Pons (tissue), 1 donor: Measurements from ENCODE around the gene TRIM10.
"Not testable (repeated sequence)": the region's sequence is repeated elsewhere in the genome, so short reads cannot be mapped to it uniquely, and the experiment has no call there.

Experiments
- DNase-seq: peaks from one replicate; pipeline ENCODE4 v3.0.0-alpha.2; 2016; ENCODE audit warnings: low spot score

The TRIM10 gene

DNA sequence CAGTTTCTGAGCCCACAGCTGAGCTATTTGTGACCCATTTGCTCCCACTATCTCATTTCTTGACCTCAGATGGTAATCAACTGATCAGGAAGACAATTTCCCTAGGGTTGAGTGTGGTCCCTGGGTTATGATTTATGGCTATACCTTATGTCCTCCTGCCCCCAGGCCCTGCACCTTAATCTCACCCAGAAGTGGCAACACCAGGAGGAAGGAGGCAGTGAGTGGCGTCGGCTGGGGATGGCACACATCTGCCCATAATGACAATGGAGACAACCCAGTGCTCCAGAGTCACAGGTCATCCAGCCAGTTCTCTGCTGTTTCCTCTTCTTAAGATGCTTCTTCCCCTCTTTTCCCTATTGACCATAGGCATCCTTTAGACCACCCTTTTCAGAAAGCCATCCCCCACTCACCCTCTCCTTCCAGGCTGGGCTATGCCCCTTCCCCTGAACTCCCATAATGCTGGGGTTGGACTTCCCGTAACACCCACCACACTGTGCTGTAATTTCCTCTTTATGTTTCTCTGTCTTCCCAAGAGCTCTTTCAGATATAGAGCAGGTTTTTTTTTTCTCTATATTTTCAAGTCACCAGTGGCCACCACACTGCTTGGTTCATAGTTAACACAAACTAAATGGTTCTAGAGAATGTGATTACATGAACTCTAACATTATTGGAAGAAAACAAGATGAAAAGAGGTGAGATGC is 8.0 kb downstream of the TRIM10 start:
- DNase-seq = no peak

DNA sequence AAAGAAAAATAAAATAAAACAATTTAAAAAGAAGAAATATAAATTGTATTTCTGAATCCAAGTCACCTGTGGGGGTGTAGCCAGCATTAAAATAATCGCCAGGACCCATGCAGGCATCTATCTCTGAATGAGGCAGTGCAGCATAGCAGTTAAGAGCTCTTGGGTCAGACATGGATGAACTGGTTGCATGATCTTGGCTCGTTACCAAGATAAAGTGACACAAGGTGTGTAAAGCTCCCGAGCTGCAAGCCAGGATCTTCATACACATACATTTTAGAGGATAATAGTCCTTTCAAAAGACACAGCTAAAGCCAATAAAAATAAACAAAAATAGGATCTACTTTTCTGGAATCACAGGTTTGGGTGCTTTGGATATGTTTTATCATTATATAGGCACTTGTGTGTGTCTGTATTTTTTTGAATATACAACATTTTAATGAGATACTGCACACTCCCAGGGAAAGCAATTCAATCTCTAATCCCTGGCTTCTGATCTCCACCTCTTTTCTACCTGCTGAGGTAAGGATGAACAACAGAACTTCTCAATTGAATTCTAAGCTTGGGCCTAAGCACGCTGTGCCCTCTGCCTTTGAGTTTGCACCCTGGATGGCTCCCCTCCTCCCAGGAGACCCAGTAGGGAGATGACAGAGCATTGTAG is 8.9 kb downstream of the TRIM10 start:
- DNase-seq = no peak

DNA sequence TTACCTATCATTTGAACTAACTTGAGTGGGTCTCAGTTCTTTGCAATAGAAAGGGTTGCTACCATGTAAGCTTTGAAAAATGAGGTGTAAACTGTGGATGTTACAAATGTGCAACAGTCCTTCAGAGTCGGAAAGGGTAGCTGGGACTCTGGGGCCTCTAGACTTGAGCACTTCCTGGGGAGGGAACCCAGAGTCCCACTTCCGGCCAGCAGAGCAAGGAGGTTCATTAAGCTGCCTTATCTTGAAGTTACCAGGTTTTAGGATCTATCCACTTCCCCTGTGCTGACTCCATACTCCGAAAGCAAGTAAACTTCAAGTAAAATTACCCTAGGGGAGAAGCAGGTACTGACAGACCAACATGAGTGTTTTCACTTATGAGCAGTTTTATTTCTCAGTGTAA is 9.4 kb downstream of the TRIM10 start:
- no peak for DNase-seq

DNA sequence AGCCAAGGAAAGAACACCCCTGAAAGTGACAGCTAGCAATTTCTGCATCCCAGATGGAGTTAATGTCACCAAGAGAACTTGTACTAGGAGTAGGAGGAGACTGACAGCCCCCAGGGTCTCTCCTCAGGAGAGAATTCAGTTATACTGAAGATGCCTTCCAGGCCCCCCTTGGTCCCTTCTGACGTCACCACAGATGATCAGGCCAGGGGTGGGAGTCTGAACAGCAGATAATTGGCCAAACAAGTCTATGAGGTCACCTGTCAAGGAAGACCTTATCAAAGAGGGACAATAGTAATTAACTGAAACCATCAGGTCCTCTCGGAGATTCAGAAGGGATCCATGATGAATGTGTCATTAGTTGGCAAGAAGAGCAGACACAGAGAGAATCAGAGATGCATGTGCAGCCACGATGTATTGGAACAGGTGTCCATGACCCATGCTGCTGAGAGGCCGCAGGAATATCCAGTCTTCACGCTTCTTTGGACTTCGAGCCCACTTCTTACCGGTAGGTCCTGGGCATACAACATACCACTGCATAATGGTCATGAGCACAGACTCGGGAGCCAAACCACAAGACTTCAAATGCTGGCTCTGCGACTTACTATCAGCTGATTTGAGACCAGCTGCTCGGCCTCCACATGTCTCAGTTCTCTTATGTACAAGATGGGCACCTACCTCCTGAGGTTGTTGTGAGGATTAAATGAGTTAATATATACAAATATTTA is 10.2 kb downstream of the TRIM10 start:
- no peak for DNase-seq

DNA sequence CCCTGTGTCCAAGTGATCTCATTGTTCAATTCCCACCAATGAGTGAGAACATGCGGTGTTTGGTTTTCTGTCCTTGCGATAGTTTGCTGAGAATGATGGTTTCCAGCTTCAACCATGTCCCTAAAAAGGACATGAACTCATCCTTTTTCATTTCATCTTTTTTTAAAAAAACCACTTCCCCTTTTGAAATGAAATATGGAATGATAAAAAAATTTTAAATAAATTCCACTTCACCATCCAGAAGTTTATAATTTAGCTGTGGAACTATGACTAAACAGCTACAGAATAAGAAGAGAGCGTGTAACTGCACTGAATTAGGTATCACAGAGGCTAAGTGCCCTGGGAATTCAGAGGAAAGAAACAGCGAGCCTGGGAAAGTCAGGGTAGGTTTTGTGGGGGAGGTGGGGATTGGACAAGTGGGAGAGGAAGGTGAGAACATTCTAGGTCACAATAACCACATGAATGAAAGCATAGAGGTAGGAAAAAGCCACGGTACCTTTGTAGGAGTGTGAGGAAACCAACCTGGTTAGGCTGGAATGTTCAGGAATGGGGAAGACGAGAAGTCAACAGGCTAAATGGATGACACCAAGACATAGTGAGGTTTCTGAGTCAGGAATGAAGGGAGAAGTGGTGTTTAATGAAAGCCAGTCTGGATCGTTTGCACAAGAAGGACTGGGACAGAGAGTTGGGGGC is 11.0 kb downstream of the TRIM10 start:
- no peak for DNase-seq

DNA sequence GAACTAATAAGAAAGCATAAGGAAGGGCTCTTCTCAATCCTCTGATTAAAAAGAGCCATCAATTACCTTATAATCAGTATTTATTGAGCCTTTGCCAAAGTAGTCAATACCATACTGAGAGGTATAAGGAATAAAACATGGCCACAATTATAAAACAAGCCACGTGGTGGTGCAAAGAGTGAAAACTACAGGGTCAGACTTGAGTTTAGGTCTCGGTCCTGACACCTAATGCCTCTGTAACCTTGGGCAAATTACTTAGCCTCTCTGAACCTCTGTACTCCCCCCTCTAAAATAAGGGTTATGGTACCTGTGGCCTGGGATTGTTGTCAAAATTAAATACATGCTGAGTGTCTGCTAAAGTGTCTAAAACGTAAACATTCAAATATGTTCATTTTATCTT is 11.8 kb downstream of the TRIM10 start:
- DNase-seq = no peak

DNA sequence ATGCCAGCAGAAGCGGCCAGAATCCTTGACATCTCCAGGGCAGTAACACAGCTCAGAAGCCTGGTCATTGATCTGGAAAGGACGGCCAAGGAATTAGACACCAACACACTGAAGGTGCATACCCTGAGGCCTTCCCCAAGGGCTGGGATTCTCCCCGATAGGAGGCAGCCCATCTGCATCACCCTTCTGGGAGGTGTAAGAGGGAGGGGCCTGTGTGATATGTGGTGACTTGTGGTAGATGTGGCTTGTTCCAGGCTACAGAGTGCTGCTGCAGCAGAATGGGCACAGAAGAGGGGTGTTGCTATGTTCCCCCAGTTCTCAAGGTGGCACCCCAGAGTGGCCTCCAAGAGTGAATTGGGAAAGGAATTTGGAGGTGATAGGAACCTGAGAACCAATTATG is 13.9 kb downstream of the TRIM10 start:
- DNase-seq = no peak

DNA sequence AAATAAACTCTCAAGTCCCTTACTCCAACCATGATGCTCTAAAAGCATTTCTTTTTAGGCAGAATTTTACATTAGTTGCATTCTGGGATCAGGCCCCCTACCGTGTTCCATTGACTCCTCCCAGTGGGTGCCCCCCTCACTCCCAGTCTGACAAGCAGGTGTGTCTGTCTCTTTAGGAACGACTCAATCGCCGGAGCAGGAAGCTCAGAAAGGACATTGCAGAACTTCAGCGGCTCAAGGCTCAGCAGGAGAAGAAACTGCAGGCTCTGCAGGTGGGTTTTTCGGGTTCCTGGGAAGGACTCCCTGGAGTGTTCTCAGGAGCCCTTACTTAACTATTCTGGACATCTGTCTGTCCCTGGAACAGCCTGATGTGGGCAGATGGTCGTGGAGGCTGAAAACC is 15.2 kb downstream of the TRIM10 start:
- DNase-seq = no peak

DNA sequence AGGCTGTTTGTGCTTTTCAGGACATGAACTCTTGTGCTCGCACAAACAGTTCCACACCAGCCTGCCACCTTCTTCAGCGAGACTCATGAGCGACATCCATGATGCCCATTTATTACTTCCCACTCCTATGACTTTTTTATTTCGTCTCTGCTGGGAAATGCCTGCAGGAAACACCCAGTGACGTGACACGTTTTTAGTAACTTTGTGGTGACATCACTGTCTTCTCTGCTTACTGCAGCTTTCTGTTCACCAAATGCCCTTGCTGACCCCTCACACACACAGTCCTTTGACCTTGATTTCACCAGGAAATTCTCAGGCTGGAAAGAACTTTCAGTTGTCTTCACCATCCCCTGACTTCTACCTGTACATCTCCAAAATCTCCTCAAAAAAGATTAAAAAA is 16.2 kb downstream of the TRIM10 start:
- no peak for DNase-seq

DNA sequence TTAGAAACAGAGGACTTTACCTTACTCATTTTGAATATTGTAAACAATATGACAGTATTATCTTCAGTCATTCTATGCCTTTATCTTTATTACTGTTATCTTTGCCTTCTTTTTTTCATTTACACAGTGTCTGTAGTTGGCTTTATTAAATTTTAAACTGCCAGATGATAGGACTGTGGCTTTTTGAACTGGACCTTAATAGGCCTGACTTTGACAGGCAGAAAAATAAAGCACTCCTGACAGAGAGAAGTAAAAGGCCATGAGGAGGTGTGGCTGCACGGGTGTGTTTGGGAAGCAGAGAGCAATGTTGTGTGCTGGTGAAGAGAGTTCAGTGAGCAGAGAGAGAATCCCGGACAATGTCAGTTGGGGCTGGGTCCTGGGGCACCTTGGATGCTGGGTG is 17.2 kb downstream of the TRIM10 start:
- DNase-seq = no peak

DNA sequence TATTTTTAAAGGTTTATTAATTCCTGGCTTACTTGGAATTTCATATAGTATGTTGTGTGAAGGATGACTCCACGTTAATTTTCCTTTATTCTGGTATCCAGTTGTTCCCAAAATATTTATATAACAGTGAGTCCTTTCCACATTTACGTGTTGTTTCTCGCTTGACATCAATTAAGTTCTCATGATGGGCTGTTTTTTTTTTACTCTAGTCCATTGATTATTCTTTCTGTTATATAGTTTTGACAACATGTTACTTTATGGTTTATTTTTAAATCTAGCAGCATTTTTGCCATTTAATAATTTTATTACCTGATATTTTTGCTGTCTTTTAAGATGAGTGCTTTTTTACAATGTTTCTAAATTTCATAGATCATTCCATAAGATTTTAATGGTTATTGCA is 18.3 kb downstream of the TRIM10 start:
- no peak for DNase-seq

DNA sequence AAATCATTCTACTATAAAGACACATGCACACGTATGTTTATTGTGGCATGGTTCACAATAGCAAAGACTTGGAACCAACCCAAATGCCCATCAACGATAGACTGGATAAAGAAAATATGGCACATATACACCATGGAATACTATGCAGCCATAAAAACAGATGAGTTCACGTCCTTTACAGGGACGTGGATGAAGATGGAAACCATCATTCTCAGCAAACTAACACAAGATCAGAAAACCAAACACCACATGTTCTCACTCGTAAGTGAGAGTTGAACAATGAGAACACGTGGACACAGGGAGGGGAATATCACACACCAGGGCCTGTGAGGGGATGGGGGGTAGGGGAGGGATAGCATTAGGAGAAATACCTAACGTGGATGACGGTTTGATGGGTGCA is 20.8 kb downstream of the TRIM10 start:
- DNase-seq = not testable (repeated sequence)

DNA sequence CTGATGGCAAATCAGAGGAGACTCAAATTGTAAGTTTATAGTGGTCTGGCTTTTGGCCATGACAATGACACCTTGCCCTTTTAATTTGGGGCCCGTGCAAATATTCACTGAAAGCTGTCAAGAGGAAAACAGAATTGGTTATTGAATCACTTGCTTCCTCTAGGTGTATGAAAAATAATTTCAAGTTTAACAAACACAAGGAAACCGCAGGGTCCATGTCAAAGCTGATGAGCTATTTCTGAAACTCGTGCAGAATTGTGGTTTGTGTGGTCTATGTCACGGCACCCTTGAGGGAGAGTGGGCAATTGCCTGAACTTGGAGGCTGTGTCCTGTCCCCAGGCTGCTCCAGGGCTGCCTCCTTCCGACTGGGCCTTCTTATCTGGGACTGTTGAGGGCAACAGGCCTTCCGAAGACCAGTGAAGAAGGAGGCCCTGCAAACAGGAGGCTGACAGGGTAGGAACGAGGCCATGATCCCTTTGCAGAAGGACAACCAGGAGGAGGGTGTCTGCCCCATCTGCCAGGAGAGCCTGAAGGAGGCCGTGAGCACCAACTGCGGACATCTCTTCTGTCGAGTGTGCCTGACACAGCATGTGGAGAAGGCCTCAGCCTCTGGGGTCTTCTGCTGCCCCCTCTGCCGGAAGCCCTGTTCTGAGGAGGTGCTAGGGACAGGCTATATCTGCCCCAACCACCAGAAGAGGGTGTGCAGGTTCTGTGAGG is 24.3 kb downstream of the TRIM10 start:
- no peak for DNase-seq

DNA sequence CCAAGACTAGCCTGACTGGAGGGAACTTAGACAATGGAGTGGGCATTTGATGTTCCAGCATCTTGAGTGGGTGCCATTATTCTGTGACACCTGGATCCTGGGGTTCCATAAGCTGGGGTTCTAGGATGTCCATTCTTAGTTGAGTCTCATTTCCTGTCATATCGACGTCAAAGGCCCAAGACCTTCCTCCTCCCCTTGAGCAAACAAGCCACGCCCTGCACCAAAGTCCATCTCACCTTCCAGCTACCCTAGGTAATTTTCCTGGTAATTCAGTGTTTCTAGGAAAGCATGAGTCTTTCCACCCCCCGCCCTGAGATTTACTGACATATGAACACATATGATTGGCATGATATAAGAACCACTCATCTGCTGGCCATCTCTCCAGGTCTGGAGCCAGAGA is 25.3 kb downstream of the TRIM10 start, which contains the start of gene TRIM40:
TRIM40 (plus strand) TSS at position 384 of the 400 bp plus-strand sequence. CDS start 897 bp downstream, outside the sequence.
- DNase-seq = no peak

DNA sequence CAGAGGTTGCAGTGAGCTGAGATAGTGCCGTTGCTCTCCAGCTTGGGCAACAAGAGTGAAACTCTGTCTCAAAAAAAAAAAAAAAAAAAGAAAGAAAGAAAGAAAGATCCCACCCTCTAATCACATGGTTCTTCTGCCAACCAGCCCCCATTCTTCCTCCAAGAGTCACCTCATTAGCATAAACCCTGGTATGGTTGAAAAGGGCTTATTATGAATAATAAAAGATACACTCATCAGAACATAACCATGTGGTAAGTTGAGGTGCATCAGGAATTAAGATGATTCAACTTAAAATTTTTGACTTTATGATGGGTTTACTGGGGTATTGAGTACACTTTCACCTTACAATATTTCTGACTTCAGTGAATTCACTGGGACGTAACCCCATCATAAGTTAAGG is 25.9 kb downstream of the TRIM10 start:
- no peak for DNase-seq

DNA sequence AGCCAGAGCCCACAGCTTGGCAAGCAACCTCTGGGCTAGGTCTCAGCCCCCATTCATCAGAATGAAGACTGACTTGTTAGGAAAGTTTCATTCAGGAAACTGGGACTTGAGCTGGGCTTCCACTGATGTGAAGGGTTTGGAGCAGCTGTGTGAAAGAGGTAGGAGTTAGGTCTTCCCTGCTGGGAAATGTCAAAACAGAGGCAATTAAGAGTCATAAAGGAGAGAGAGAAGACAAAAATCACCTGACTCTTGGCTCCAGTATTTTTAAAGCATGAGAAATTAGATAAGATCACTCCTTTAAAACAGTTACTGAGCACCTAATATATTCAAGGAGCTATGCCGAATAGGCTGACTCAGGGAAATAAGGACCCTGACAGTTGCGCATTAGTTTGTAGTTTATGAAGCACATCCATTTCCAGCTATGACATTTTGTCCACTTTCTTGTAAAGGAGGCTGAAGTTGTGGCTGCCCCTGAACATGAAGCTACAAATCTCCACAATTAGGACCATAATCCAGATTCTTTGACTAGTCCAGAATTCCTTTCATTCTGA is 29.0 kb downstream of the TRIM10 start:
- no peak for DNase-seq

DNA sequence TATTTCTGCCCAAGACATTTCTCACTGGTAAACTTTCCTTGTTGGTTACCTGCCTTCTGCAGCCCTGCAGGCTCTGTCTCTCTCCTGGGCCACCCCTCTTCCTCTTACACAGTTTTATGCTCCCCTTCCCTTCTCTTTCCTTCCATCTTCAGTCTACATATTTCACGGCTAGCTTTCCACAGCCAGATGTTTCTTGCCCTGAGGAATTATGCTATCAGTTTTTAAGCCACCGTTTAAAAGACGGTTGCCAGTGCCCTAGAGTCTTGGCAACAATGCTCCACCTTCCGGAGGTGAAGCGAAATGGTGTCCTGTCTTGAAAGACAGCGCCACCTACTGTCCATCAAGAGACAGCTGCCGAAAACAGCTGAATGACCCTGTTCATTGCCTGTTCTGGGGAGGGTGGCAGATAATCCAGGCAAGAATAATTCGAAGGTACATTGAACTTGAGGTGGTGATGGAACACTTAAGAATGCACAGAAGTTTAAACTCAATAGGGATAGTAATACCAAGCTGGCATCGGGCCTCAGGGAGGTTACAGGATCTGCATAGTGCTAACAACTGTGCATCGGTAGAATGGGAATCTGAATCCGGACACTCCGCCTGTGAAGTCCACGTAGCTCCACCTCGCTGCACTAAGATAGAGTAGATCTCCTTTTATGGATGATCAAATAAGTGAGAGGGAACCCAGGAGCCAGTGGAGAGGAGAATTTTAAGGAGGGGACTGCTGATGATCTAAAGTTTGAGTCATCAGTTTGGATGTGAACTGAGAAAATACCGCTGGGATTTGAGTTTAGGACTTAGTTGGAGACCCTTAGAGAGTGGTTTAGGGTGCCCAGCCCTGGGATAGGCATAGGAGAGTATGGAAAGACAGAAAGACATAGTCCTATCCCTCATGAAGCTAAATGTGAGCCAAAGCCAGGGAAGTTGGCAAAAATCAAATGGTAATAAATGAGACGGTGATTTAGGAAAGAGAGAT is 29.8 kb downstream of the TRIM10 start:
- peak; percentile 90 for DNase-seq

DNA sequence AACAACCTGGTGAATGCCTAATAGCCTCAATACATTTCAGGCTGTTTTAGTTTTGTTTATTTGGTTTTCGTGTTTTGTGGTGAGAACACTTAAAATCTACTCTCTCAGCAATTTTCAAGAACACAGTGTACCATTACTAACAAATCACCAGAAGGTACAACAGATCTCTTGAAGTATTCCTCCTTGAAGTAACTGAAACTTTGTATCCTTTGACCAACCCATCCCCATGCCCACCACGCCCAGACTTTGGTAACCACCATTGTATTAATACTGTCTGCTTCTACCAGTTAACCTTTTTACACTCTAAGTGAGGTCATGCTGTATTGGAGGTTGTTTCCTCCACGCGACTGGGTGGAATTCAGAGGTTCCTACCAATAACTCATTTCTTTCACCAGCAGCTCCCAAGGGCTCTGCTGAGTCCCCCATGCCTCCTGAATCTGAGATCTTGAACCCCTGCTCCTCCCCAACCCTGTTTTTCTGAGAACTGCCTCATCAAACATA is 30.8 kb downstream of the TRIM10 start:
- DNase-seq = no peak

DNA sequence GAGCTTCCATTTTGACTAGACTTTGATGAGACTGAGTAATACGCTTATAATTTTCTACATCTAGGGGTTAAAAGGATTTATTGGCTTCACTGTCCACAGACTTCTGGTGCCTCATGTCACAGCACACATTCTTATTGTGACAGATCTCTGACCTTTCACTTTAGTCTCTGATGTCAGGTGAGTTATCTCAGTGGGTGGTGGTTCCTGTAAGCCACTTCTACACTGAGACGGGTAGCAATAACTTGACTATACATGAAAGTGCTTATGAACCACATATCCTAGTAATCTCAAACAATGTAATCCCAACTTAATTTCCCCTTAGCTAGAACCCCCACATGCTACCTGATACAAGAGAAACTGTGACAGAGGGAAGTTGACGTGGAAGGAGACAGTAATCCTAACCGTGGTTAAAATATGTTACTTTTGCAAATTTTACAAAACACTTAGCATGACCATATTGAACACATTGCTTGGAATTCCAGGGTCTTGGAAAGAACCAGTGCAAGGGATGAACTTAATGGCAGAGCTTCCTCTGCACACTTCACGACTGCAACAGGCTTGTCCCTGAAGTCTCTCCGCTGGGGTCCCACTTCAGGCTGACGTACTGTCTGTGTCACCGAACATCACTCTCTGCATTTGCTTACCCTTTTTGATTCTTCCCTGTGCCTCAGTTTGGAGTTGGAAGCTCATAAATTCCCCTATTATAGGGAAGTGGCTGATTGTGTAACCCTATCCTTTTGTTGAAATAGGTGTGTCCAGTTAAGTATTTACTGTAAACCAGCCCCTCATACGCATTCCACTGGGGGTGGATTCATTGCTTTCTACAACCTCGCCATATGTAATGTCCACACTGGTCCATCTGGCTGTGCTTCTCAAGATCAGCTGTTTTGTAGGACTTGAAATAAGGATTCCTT is 31.5 kb downstream of the TRIM10 start:
- no peak for DNase-seq
